Skeletal muscle tissue (tissue), 4 donors: Measurements from ENCODE around the gene ZFYVE1. TPM values are rescaled to one million over a fixed set of nuclear protein-coding genes. Genes with fewer than 3 reads are reported as not detected.

Source experiments
- H3K27ac ChIP-seq: one replicate; pipeline ENCODE4 v1.7.0; 2013; ENCODE audit warnings: mild to moderate bottlenecking, low read depth, low read length, inconsistent platforms
- H3K27me3 ChIP-seq, 3 donors: one replicate each; pipeline ENCODE4 v1.7.0; 2013; ENCODE audit warnings: low read length in 3 of 3; ENCODE audit not compliant: control insufficient read depth in 3 of 3, insufficient read depth in 3 of 3
- H3K36me3 ChIP-seq, 3 donors: one replicate each; pipeline ENCODE4 v1.7.0; 2013; ENCODE audit warnings: low read length in 3 of 3; ENCODE audit not compliant: control insufficient read depth in 3 of 3, insufficient read depth in 3 of 3
- H3K4me1 ChIP-seq, 3 donors: one replicate each; pipeline ENCODE4 v1.7.0; 2013; ENCODE audit warnings: low read length in 3 of 3, mild to moderate bottlenecking in 3 of 3; ENCODE audit not compliant: control insufficient read depth in 3 of 3, insufficient read depth in 3 of 3
- H3K4me3 ChIP-seq, 3 donors: one replicate each; pipeline ENCODE4 v1.7.0; 2013; ENCODE audit warnings: low read length in 3 of 3
- H3K9ac ChIP-seq, 3 donors: one replicate each; pipeline ENCODE4 v1.7.0; 2013; ENCODE audit warnings: low read length in 3 of 3, mild to moderate bottlenecking in 3 of 3, moderate library complexity in 2 of 3, low read depth in 1 of 3
- H3K9me3 ChIP-seq, 3 donors: one replicate each; pipeline ENCODE4 v1.7.0; 2013; ENCODE audit warnings: low read length in 3 of 3; ENCODE audit not compliant: control insufficient read depth in 3 of 3
- total RNA-seq: library from RNA; depleted of rRNA; stranded (reverse); fragments of >200 nt; gene quantifications from one replicate; pipeline ENCODE4 v1.2.3, GENCODE V29; 2014
- donor health status: Osteomylitis.

ZFYVE1 gene
- total RNA-seq, 1 donor from 2014 or later: 11.5 TPM

GRCh38 chr14:72986214-72986613, 40.7 kb downstream of the ZFYVE1 start:
- no peak overlapping the region for H3K4me3 ChIP-seq
- H3K9me3 ChIP-seq: no peaks in the 10 kb centered on the region
- no peak overlapping the region for H3K9ac ChIP-seq
- H3K36me3 ChIP-seq: peaks cover 14 to 36% (median 32%) of the 10 kb centered on the region in 3 donors
- no peaks in the 10 kb centered on the region for H3K27me3 ChIP-seq
- H3K27ac ChIP-seq: no peak overlapping the region
- no peaks in the 10 kb centered on the region for H3K4me1 ChIP-seq

- Histone ChIP-seq H3K4me3 (no peak overlapping the region), H3K27ac (no peak overlapping the region), H3K9ac (no peak overlapping the region), H3K9me3 (no peaks in the 10 kb centered on the region), H3K36me3 (peaks cover 21 to 45% (median 31%) of the 10 kb centered on the region in 3 donors), H3K27me3 (no peaks in the 10 kb centered on the region), H3K4me1 (no peaks in the 10 kb centered on the region)
Observed at GRCh38 chr14:72982146-72982708, 44.7 kb downstream of the ZFYVE1 start.

GRCh38 chr14:72980863-72981262, 46.0 kb downstream of the ZFYVE1 start:
- no peaks in the 10 kb centered on the region for H3K27me3 ChIP-seq
- peaks cover 17 to 42% (median 29%) of the 10 kb centered on the region in 3 donors for H3K36me3 ChIP-seq
- H3K27ac ChIP-seq: no peak overlapping the region
- no peak overlapping the region for H3K9ac ChIP-seq
- H3K4me1 ChIP-seq: no peaks in the 10 kb centered on the region
- H3K4me3 ChIP-seq: no peak overlapping the region
- H3K9me3 ChIP-seq: no peaks in the 10 kb centered on the region

- Histone ChIP-seq H3K9me3 (no peaks in the 10 kb centered on the region), H3K27ac (no peak overlapping the region), H3K9ac (no peak overlapping the region), H3K4me3 (no peak overlapping the region), H3K36me3 (peaks cover 35 to 50% (median 40%) of the 10 kb centered on the region in 3 donors), H3K4me1 (no peaks in the 10 kb centered on the region), H3K27me3 (no peaks in the 10 kb centered on the region)
Observed at GRCh38 chr14:72978856-72979255, 48.0 kb downstream of the ZFYVE1 start.

GRCh38 chr14:72975770-72976169, 51.1 kb downstream of the ZFYVE1 start:
- Histone ChIP-seq H3K27me3 (no peaks in the 10 kb centered on the region), H3K9me3 (no peaks in the 10 kb centered on the region), H3K4me3 (no peak overlapping the region), H3K4me1 (no peaks in the 10 kb centered on the region), H3K36me3 (peaks cover 47 to 60% (median 52%) of the 10 kb centered on the region in 3 donors), H3K9ac (no peak overlapping the region), H3K27ac (no peak overlapping the region)

GRCh38 chr14:72974661-72975060, 52.2 kb downstream of the ZFYVE1 start:
- H3K4me3 ChIP-seq: no peak overlapping the region
- no peaks in the 10 kb centered on the region for H3K27me3 ChIP-seq
- H3K27ac ChIP-seq: no peak overlapping the region
- peaks cover 58 to 62% (median 62%) of the 10 kb centered on the region in 3 donors for H3K36me3 ChIP-seq
- H3K9ac ChIP-seq: no peak overlapping the region
- no peaks in the 10 kb centered on the region for H3K9me3 ChIP-seq
- no peaks in the 10 kb centered on the region for H3K4me1 ChIP-seq

GRCh38 chr14:72970824-72971434, 56.0 kb downstream of the ZFYVE1 start:
- Histone ChIP-seq H3K4me1 (no peaks in the 10 kb centered on the region), H3K4me3 (no peak overlapping the region), H3K36me3 (peaks cover 52 to 61% (median 54%) of the 10 kb centered on the region in 3 donors)

GRCh38 chr14:72970058-72970630, 56.8 kb downstream of the ZFYVE1 start:
- H3K4me3 ChIP-seq: no peak overlapping the region
- no peaks in the 10 kb centered on the region for H3K27me3 ChIP-seq

More at GRCh38 chr14:72970824-72971434, 56.0 kb downstream of the ZFYVE1 start:
- H3K27ac ChIP-seq: no peak overlapping the region
- no peaks in the 10 kb centered on the region for H3K27me3 ChIP-seq
- no peaks in the 10 kb centered on the region for H3K9me3 ChIP-seq
- no peak overlapping the region for H3K9ac ChIP-seq

GRCh38 chr14:72968316-72968715, 58.6 kb downstream of the ZFYVE1 start:
- Histone ChIP-seq H3K36me3 (peaks cover 26 to 35% (median 29%) of the 10 kb centered on the region in 3 donors), H3K4me3 (no peak overlapping the region), H3K4me1 (no peaks in the 10 kb centered on the region), H3K9me3 (no peaks in the 10 kb centered on the region), H3K9ac (no peak overlapping the region), H3K27me3 (no peaks in the 10 kb centered on the region), H3K27ac (no peak overlapping the region)

More at GRCh38 chr14:72970058-72970630, 56.8 kb downstream of the ZFYVE1 start:
- Histone ChIP-seq H3K9me3 (no peaks in the 10 kb centered on the region), H3K9ac (no peak overlapping the region), H3K36me3 (peaks cover 44 to 54% (median 48%) of the 10 kb centered on the region in 3 donors), H3K27ac (no peak overlapping the region), H3K4me1 (no peaks in the 10 kb centered on the region)

- H3K27me3 ChIP-seq: no peaks in the 10 kb centered on the region
- H3K4me3 ChIP-seq: no peak overlapping the region
- no peak overlapping the region for H3K9ac ChIP-seq
- H3K27ac ChIP-seq: no peak overlapping the region
- H3K36me3 ChIP-seq: peaks cover 17 to 25% (median 19%) of the 10 kb centered on the region in 3 donors
- H3K9me3 ChIP-seq: no peaks in the 10 kb centered on the region
- H3K4me1 ChIP-seq: no peaks in the 10 kb centered on the region
Observed at GRCh38 chr14:72966038-72966437, 60.9 kb downstream of the ZFYVE1 start.
